GM12878 (cell line): ENCODE results near the gene RAB9B. TPM values are rescaled to one million over a fixed set of nuclear protein-coding genes. Genes with fewer than 3 reads are reported as not detected.

ENCODE experiments used
- ATF3 ChIP-seq: IDR thresholded peaks from 2 replicates; pipeline ENCODE4 v1.6.1; 2011; ENCODE audit warnings: low read depth, mild to moderate bottlenecking, low read length, moderate library complexity, borderline replicate concordance; ENCODE audit errors: extremely low read depth
- MXI1 ChIP-seq: fragments of 150-350 bp; IDR thresholded peaks from 2 replicates; pipeline ENCODE4 v1.6.1; 2011; ENCODE audit warnings: low read depth, mild to moderate bottlenecking, inconsistent platforms, low read length, improper control_type of control experiment
- NFYA ChIP-seq: IDR thresholded peaks from 2 replicates; pipeline ENCODE4 v1.6.1; 2011; ENCODE audit warnings: low read depth, mild to moderate bottlenecking, low read length, improper control_type of control experiment, borderline replicate concordance
- NFYB ChIP-seq: IDR thresholded peaks from 2 replicates; pipeline ENCODE4 v1.6.1; 2011; ENCODE audit warnings: low read depth, mild to moderate bottlenecking, low read length, improper control_type of control experiment, moderate library complexity; ENCODE audit not compliant: insufficient read depth
- NKRF ChIP-seq: fragments of 450-650 bp; conservative IDR thresholded peaks from 2 replicates; pipeline ENCODE4 v1.6.1; 2017; ENCODE audit warnings: mild to moderate bottlenecking, moderate library complexity
- NR2C2 ChIP-seq: IDR thresholded peaks from 2 replicates; pipeline ENCODE4 v1.6.1; 2011; ENCODE audit warnings: borderline replicate concordance, low read depth; ENCODE audit not compliant: control insufficient read depth, insufficient read length
- NR2F1 ChIP-seq: fragments of 450-650 bp; conservative IDR thresholded peaks from 2 replicates; pipeline ENCODE4 v1.6.1; 2017; ENCODE audit warnings: mild to moderate bottlenecking
- SREBF1 ChIP-seq: IDR thresholded peaks from 2 replicates; pipeline ENCODE4 v1.6.1; 2012; ENCODE audit warnings: mild to moderate bottlenecking, low read length
- ZBTB4 ChIP-seq: fragments of 450-650 bp; formaldehyde crosslinking; IDR thresholded peaks from 2 replicates; pipeline ENCODE4 v1.4.0; 2022; ENCODE audit warnings: mild to moderate bottlenecking, moderate library complexity
- ZZZ3 ChIP-seq: IDR thresholded peaks from 2 replicates; pipeline ENCODE4 v1.6.1; 2011; ENCODE audit warnings: low read depth; ENCODE audit not compliant: control insufficient read depth, insufficient read length
- polyA plus RNA-seq, 11 experiments: library from polyadenylated mRNA; depleted of rRNA in 4 of 11; unstranded in 6 of 11; stranded (reverse) in 5 of 11; fragments of >200 nt; fragmentation: Nextera tagmentation in 4 of 11; fragmentation: Illumina TruSeq in 1 of 11; extraction: Ambion mirVana in 4 of 11; extraction: Trizol in 1 of 11; gene quantifications; 1 replicate in 1 of 11; 2 replicates in 10 of 11; pipeline versions ENCODE4 v1.2.1 to v1.2.3, GENCODE V29; 2011 to 2016; ENCODE audit warnings: inconsistent platforms in 2 of 11, missing spikeins in 2 of 11, low read depth in 1 of 11
- total RNA-seq, 4 experiments: library from RNA; depleted of rRNA in 3 of 4; stranded (reverse); fragments of >200 nt in 3 of 4; fragmentation: Illumina TruSeq in 1 of 4; extraction: Trizol in 1 of 4; gene quantifications; 2 replicates each; pipeline versions ENCODE4 v1.2.1 to v1.2.3, GENCODE V29; 2013 to 2021

Gene RAB9B
- total and polyA plus RNA-seq, 10 of the 15 experiments (the other 5 are each of a cell fraction or from before 2014, with no cell fraction given), result 0.05 to 0.30 (median 0.19) TPM

DNA sequence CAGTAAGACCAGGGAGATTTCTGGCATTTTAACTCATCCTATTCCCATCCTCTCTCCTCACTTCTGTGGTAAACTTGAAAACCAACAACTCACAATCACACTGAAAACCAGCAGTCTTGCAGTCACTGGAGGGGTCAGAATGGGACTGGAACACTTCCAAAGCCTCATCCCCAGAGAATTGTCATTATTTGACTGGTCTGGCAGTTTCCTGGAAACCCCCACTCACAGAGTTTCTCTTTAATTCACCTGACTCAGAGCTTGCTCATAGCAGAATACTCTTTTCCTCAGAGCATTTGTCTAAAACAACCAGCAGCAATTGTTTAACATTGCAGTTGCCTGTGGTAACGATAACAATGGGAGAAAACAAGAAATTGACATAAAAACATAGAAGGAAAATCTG lies 7.3 kb upstream of the RAB9B start (continued):
- TF ChIP-seq NKRF (no peak), ZBTB4 (no peak), SREBF1 (no peak), ZZZ3 (no peak), NR2C2 (no peak), NFYA (no peak), NFYB (no peak), ATF3 (no peak), MXI1 (no peak), NR2F1 (no peak)
